A549 (cell line): ENCODE measurements around the gene CASTOR2. TPM values are rescaled to one million over a fixed set of nuclear protein-coding genes. Genes with fewer than 3 reads are reported as not detected.
"Not testable (repeated sequence)": the region's sequence is repeated elsewhere in the genome, so short reads cannot be mapped to it uniquely, and the experiment has no call there.

Experiments
- ATAC-seq, 2 experiments: fragments of 200-7000 bp in 1 of 2; fragments of >200 bp in 1 of 2; cut with Nextera tagmentation in 1 of 2; cut with Tn5 transposase in 1 of 2; 3 replicates each; pipeline versions ENCODE4 v1.8.0 to v1.9.1; 2018 to 2020; ENCODE audit warnings: mild to moderate bottlenecking in 1 of 2, moderate library complexity in 1 of 2
- CTCF ChIA-PET: fragments of 300-600 bp; sonication (Branson Sonifier 250); formaldehyde crosslinking; extraction: SDS; loops from one replicate; lab custom pipeline; 2021; ENCODE audit warnings: antibody characterized with exemption, inconsistent platforms; lab: Yijun Ruan, JAX
- POLR2A ChIA-PET: fragments of 350-600 bp; formaldehyde crosslinking; extraction: SDS; loops from one replicate; lab custom pipeline; 2021; ENCODE audit warnings: antibody characterized with exemption, inconsistent platforms; lab: Yijun Ruan, JAX
- DNase-seq, 2 experiments: peaks; one replicate each; pipeline versions ENCODE4 v3.0.0 to v3.0.0-alpha.2; 2011 to 2016; ENCODE audit warnings: low read depth in 1 of 2, low spot score in 1 of 2
- FAIRE-seq: peaks from 2 replicates; lab custom pipeline; 2011; peaks lifted over from hg19 to GRCh38; lab: Jason Lieb, UNC
- H3K27ac ChIP-seq, 2 experiments: fragments of >200 bp; sonication (Bioruptor Twin); formaldehyde crosslinking; 3 replicates each; pipeline ENCODE4 v1.5.1; 2016 to 2017
- H3K4me1 ChIP-seq: fragments of >200 bp; sonication (Bioruptor Twin); formaldehyde crosslinking; 3 replicates; pipeline ENCODE4 v1.6.1; 2016
- H3K4me2 ChIP-seq: fragments of >200 bp; sonication (Bioruptor Twin); formaldehyde crosslinking; 3 replicates; pipeline ENCODE4 v1.6.1; 2016
- H3K4me3 ChIP-seq: fragments of >200 bp; sonication (Bioruptor Twin); formaldehyde crosslinking; 3 replicates; pipeline ENCODE4 v1.5.1; 2016
- H3K9me3 ChIP-seq: fragments of >200 bp; sonication (Bioruptor Twin); formaldehyde crosslinking; 3 replicates; pipeline ENCODE4 v1.6.1; 2016
- BHLHE40 ChIP-seq: IDR thresholded peaks from 2 replicates; pipeline ENCODE4 v1.6.1; 2012; ENCODE audit warnings: low read depth, low read length, inconsistent platforms
- CBX2 ChIP-seq: fragments of 200-600 bp; sonication (generic); IDR thresholded peaks from 2 replicates; pipeline ENCODE4 v1.6.1; 2016; ENCODE audit warnings: low read depth, mild to moderate bottlenecking, borderline replicate concordance
- CHD4 ChIP-seq: fragments of 200-600 bp; sonication (generic); IDR thresholded peaks from 2 replicates; pipeline ENCODE4 v1.6.1; 2016; ENCODE audit warnings: antibody characterized with exemption, mild to moderate bottlenecking, borderline replicate concordance
- GATA3 ChIP-seq: IDR thresholded peaks from 2 replicates; pipeline ENCODE4 v1.6.1; 2012; ENCODE audit warnings: borderline replicate concordance
- HDAC2 ChIP-seq: fragments of 200-600 bp; sonication (generic); IDR thresholded peaks from 2 replicates; pipeline ENCODE4 v1.6.1; 2016
- HEYL ChIP-seq: fragments of 250-450 bp; sonication (Bioruptor Pico); IDR thresholded peaks from 2 replicates; pipeline ENCODE4 v1.8.0; 2021; ENCODE audit warnings: mild to moderate bottlenecking, moderate library complexity
- HOXA7 ChIP-seq: fragments of 250-450 bp; sonication (Bioruptor Pico); IDR thresholded peaks from 2 replicates; pipeline ENCODE4 v1.5.0; 2020; ENCODE audit warnings: mild to moderate bottlenecking, moderate library complexity
- HOXB13 ChIP-seq: fragments of 250-450 bp; sonication (Bioruptor Pico); IDR thresholded peaks from 2 replicates; pipeline ENCODE4 v1.5.0; 2020; ENCODE audit warnings: low read depth, mild to moderate bottlenecking, moderate library complexity
- JUN ChIP-seq, 2 experiments: fragments of >200 bp; sonication (Bioruptor Twin); formaldehyde crosslinking; IDR thresholded peaks; 2 replicates in 1 of 2; 3 replicates in 1 of 2; pipeline ENCODE4 v1.6.1; 2016 to 2017
- KDM1A ChIP-seq: fragments of 200-600 bp; sonication (generic); IDR thresholded peaks from 2 replicates; pipeline ENCODE4 v1.6.1; 2016; ENCODE audit warnings: low read depth, mild to moderate bottlenecking
- MAFK ChIP-seq: fragments of 450-650 bp; IDR thresholded peaks from 2 replicates; pipeline ENCODE4 v1.6.1; 2014; ENCODE audit not compliant: partially characterized antibody
- PHF8 ChIP-seq: fragments of 200-600 bp; sonication (generic); IDR thresholded peaks from 2 replicates; pipeline ENCODE4 v1.6.1; 2016; ENCODE audit warnings: low read depth, mild to moderate bottlenecking, antibody characterized with exemption, moderate library complexity, borderline replicate concordance
- RAD21 ChIP-seq, 2 experiments: fragments of >200 bp in 1 of 2; sonication (Bioruptor Twin) in 1 of 2; formaldehyde crosslinking in 1 of 2; IDR thresholded peaks in 1 of 2; conservative IDR thresholded peaks in 1 of 2; 2 replicates in 1 of 2; 3 replicates in 1 of 2; pipeline ENCODE4 v1.6.1; 2012 to 2018; ENCODE audit warnings: inconsistent platforms in 1 of 2
- REST ChIP-seq: fragments of 200-600 bp; sonication (generic); IDR thresholded peaks from 2 replicates; pipeline ENCODE4 v1.6.1; 2016; ENCODE audit warnings: antibody characterized with exemption, mild to moderate bottlenecking, moderate library complexity
- RNF2 ChIP-seq: fragments of 200-600 bp; sonication (generic); IDR thresholded peaks from 2 replicates; pipeline ENCODE4 v1.6.1; 2016; ENCODE audit warnings: low read depth, mild to moderate bottlenecking, antibody characterized with exemption, moderate library complexity, borderline replicate concordance
- SMC3 ChIP-seq: fragments of >200 bp; sonication (Bioruptor Twin); formaldehyde crosslinking; IDR thresholded peaks from 3 replicates; pipeline ENCODE4 v1.6.1; 2018; ENCODE audit warnings: inconsistent platforms
- SREBF2 ChIP-seq: fragments of 450-650 bp; IDR thresholded peaks from 2 replicates; pipeline ENCODE4 v1.6.1; 2014; ENCODE audit warnings: mild to moderate bottlenecking, moderate library complexity
- ZNF302 ChIP-seq: fragments of 250-450 bp; sonication (Bioruptor Pico); IDR thresholded peaks from 2 replicates; pipeline ENCODE4 v1.9.0; 2021; ENCODE audit warnings: inconsistent platforms, mild to moderate bottlenecking, moderate library complexity
- WGBS: methylation state at CpG from one replicate; pipeline ENCODE4 v1.1.6; 2017; ENCODE audit errors: missing lambda C conversion rate; 5-methylcytosine and 5-hydroxymethylcytosine counted together
- polyA plus RNA-seq, 4 experiments: library from polyadenylated mRNA; depleted of rRNA in 3 of 4; stranded (reverse); fragments of >200 nt; fragmentation: RNase III in 1 of 4; extraction: RNeasy Plus Mini Kit Qiagen cat#74134 plus additional on column Dnase treatment in 1 of 4; gene quantifications; 2 replicates in 3 of 4; 3 replicates in 1 of 4; pipeline ENCODE4 v1.2.3, GENCODE V29; 2011 to 2017
- TF ChIP-seq, protein P1 (sequence below): IDR thresholded peaks from 2 replicates; pipeline ENCODE4 v1.6.1; 2012
- TF ChIP-seq, protein P2 (sequence below): fragments of 250-450 bp; sonication (Bioruptor Pico); IDR thresholded peaks from 2 replicates; pipeline ENCODE4 v1.5.0; 2021; ENCODE audit warnings: mild to moderate bottlenecking, moderate library complexity, borderline replicate concordance
- TF ChIP-seq, protein P3 (sequence below): fragments of >200 bp; sonication (Bioruptor Twin); formaldehyde crosslinking; IDR thresholded peaks from 2 replicates; pipeline ENCODE4 v1.6.1; 2016

The CASTOR2 gene
- polyA plus RNA-seq, 2 of the 4 experiments (the other 2 are of a cell fraction): 5.2 to 6.0 TPM

- 0 out of 6 replicates have a peak, but pooled peaks of 1 of the 2 experiments have one; percentile 47 for ATAC-seq
- Histone ChIP-seq H3K4me1 (no peaks in the 10 kb centered on the region), H3K4me3 (no peak overlapping the region), H3K9me3 (no peaks in the 10 kb centered on the region), H3K27ac (no peak overlapping the region), H3K4me2 (no peak overlapping the region)
- TF ChIP-seq HDAC2: no peak
- TF ChIP-seq HEYL (CRISPR knock-in tag): no peak
- TF ChIP-seq GATA3: no peak
- TF ChIP-seq, protein P1, sequence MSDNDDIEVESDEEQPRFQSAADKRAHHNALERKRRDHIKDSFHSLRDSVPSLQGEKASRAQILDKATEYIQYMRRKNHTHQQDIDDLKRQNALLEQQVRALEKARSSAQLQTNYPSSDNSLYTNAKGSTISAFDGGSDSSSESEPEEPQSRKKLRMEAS: no peak
- TF ChIP-seq CBX2: no peak
- TF ChIP-seq JUN (IDR thresholded peaks at IDR 0.05): no peak
- no peak for TF ChIP-seq ZNF302 (CRISPR knock-in tag)
- TF ChIP-seq SMC3: no peak
- ChIA-PET POLR2A (no interaction called here), CTCF (no interaction called here)
- no peak for DNase-seq
- FAIRE-seq: no peak
- 95% methylated on average over 8 of the region's 8 CpGs for WGBS
Measured at GRCh38 chr7:75064801-75065200, 100.3 kb downstream of the CASTOR2 start.

DNA sequence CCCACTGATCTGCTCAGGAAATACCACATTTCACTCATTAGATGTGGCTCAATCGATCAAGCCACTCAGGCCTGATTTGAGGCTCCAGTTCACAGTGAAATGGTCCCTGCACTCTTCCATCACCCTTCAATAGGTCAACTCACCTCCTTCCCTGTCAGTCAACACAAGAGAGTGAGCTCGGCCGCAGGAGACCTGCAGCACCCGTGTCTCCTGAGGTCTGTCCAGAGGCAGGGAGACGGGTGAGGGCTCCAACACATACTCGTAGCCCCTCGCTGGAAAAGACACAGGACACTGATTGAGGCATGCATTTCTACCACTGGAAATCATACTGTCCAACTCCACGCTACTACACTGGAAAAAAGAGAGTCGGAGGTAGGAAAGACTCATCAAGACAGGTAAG lies 102.0 kb downstream of the CASTOR2 start:
- Histone ChIP-seq H3K9me3 (no peaks in the 10 kb centered on the region), H3K27ac (no peak overlapping the region), H3K4me1 (no peaks in the 10 kb centered on the region), H3K4me3 (no peak overlapping the region), H3K4me2 (no peak overlapping the region)
- POLR2A ChIA-PET: no interaction called here
- DNase-seq: no peak
- CTCF ChIA-PET: no interaction called here
- FAIRE-seq: no peak
- TF ChIP-seq RAD21 (conservative IDR thresholded peaks at IDR 0.05 in 1 of 2, IDR thresholded peaks at IDR 0.05 in 1 of 2) (no peak), SREBF2 (no peak), RNF2 (no peak), BHLHE40 (no peak), PHF8 (no peak), REST (no peak), JUN (IDR thresholded peaks at IDR 0.05) (no peak), HOXA7 (no peak), KDM1A (no peak), CHD4 (no peak), MAFK (no peak)
- TF ChIP-seq, protein P2, sequence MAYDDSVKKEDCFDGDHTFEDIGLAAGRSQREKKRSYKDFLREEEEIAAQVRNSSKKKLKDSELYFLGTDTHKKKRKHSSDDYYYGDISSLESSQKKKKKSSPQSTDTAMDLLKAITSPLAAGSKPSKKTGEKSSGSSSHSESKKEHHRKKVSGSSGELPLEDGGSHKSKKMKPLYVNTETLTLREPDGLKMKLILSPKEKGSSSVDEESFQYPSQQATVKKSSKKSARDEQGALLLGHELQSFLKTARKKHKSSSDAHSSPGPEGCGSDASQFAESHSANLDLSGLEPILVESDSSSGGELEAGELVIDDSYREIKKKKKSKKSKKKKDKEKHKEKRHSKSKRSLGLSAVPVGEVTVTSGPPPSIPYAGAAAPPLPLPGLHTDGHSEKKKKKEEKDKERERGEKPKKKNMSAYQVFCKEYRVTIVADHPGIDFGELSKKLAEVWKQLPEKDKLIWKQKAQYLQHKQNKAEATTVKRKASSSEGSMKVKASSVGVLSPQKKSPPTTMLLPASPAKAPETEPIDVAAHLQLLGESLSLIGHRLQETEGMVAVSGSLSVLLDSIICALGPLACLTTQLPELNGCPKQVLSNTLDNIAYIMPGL (CRISPR knock-in tag): no peak
- 97% methylated on average over 9 of the region's 9 CpGs for WGBS
- no peak for ATAC-seq

- Histone ChIP-seq H3K4me3 (peak overlapping the region; percentile 73), H3K9me3 (no peaks in the 10 kb centered on the region), H3K27ac (peak overlapping the region; percentile 93 to 97), H3K4me2 (peak overlapping the region; percentile 94), H3K4me1 (peaks cover 8% of the 10 kb centered on the region)
- peak in 1 of 2 experiments; percentile 40 for DNase-seq
- CTCF ChIA-PET: interaction anchor here (1.1 to 2.0 kb wide), 3 partner anchors 12 to 27 kb away, joined by 3 to 10 read pairs (median 4); no protein-coding TSS in a partner anchor
- TF ChIP-seq, protein P3, sequence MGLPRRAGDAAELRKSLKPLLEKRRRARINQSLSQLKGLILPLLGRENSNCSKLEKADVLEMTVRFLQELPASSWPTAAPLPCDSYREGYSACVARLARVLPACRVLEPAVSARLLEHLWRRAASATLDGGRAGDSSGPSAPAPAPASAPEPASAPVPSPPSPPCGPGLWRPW: no peak
- TF ChIP-seq HOXB13 (CRISPR knock-in tag) (0 out of 2 replicates have a peak, but pooled peaks have one; percentile 30), PHF8 (no peak)
- 6% methylated on average over 9 of the region's 9 CpGs for WGBS
- ATAC-seq: peak; percentile 23 to 42
- POLR2A ChIA-PET: no interaction called here
- no peak for FAIRE-seq
Measured at GRCh38 chr7:75072981-75073283, 108.4 kb downstream of the CASTOR2 start.

- DNase-seq, H3K9me3 ChIP-seq, FAIRE-seq, POLR2A ChIA-PET, H3K4me1 ChIP-seq: not testable (repeated sequence)
- peak in 1 of 2 experiments; percentile 9; a peak in 3 of 6 replicates for ATAC-seq
- Histone ChIP-seq H3K4me2 (peak overlapping the region; percentile 64), H3K4me3 (peak overlapping the region; percentile 73), H3K27ac (peak overlapping the region; percentile 93 to 97)
- WGBS: 77% methylated on average over 6 of the region's 8 CpGs
- CTCF ChIA-PET: interaction anchor here (2.0 kb wide), 1 partner anchor 28 kb away, joined by 10 read pairs; no protein-coding TSS in a partner anchor
Measured at GRCh38 chr7:75074262-75074641, 109.7 kb downstream of the CASTOR2 start.
